Activated T-cell treated with anti-CD3 and anti-CD28 coated beads, Interleukin-2, amount 50 U/mL, for 24 hours (primary cell): Measurements from ENCODE around the gene DLG2.

Experiments
- DNase-seq: peaks from one replicate; pipeline ENCODE4 v3.0.0-alpha.2; 2020
- H3K27ac Mint-ChIP-seq: 2 replicates; pipeline ENCODE4 v1.8.0; 2020; ENCODE audit warnings: mild to moderate bottlenecking, mixed read lengths
- H3K27me3 Mint-ChIP-seq: 2 replicates; pipeline ENCODE4 v1.8.0; 2020; ENCODE audit warnings: mixed read lengths
- H3K36me3 Mint-ChIP-seq: 2 replicates; pipeline ENCODE4 v1.8.0; 2020; ENCODE audit warnings: low read depth, mixed read lengths
- H3K4me1 Mint-ChIP-seq: 2 replicates; pipeline ENCODE4 v1.8.0; 2020; ENCODE audit warnings: low read depth, mixed read lengths
- H3K4me3 Mint-ChIP-seq: 2 replicates; pipeline ENCODE4 v1.8.0; 2020; ENCODE audit warnings: mild to moderate bottlenecking, moderate library complexity, mixed read lengths
- H3K9me3 Mint-ChIP-seq: 2 replicates; pipeline ENCODE4 v1.8.0; 2020; ENCODE audit warnings: mixed read lengths

The DLG2 gene

DNA sequence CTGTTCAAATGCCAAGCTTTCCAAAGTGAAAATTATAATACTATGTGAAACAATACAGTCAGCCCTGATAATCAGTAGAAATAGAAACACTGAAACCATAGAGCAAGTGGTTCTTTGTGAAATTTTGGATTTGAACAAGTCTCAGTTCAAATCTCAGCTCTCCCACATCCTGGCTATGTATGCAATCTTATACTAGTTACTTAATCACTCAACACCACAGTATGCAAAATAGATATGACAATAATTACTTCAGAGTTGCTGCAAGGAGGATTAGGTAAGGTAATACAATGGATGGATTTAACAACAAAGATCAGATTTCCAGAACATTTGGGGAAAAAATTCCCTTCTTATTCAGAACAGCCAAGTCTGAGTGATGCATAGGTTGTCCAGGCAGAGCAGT is 1489.2 kb downstream of the DLG2 start:
- Mint-ChIP-seq H3K4me3 (no peak overlapping the region), H3K4me1 (no peaks in the 10 kb centered on the region), H3K36me3 (no peaks in the 10 kb centered on the region), H3K27me3 (no peaks in the 10 kb centered on the region), H3K9me3 (peaks cover 9% of the 10 kb centered on the region), H3K27ac (no peak overlapping the region)
- DNase-seq = no peak

DNA sequence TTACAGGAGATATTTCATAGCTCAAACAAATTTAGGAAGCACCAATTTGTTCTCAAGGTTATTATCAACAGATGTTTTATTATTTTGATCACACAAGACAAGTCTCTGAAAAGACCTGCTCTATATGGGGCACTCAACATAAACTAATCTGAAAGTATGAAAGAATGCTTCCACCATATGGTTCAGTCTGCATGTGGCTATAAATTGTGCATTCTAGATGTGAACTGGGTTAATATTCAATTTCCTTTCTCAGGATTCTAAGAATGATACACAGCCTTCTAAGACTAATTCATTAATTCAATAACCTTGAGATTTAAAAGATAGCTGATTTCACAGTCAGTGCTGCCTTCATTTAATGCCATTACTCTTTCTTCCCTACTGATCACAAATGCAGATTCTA is 1489.6 kb downstream of the DLG2 start:
- no peaks in the 10 kb centered on the region for H3K27me3 Mint-ChIP-seq
- no peaks in the 10 kb centered on the region for H3K4me1 Mint-ChIP-seq
- no peak overlapping the region for H3K4me3 Mint-ChIP-seq
- peaks cover 10% of the 10 kb centered on the region for H3K9me3 Mint-ChIP-seq
- no peak overlapping the region for H3K27ac Mint-ChIP-seq
- H3K36me3 Mint-ChIP-seq = no peaks in the 10 kb centered on the region
- DNase-seq = no peak

GRCh38 chr11:84136926-84137325 is 1490.2 kb downstream of the DLG2 start:
- no peaks in the 10 kb centered on the region for H3K36me3 Mint-ChIP-seq
- DNase-seq = no peak
- peaks cover 14% of the 10 kb centered on the region for H3K9me3 Mint-ChIP-seq
- no peak overlapping the region for H3K4me3 Mint-ChIP-seq
- no peaks in the 10 kb centered on the region for H3K27me3 Mint-ChIP-seq
- H3K27ac Mint-ChIP-seq = no peak overlapping the region
- no peaks in the 10 kb centered on the region for H3K4me1 Mint-ChIP-seq

- DNase-seq = no peak
- H3K4me3 Mint-ChIP-seq = no peak overlapping the region
- no peak overlapping the region for H3K27ac Mint-ChIP-seq
- no peaks in the 10 kb centered on the region for H3K4me1 Mint-ChIP-seq
- H3K36me3 Mint-ChIP-seq = no peaks in the 10 kb centered on the region
- H3K27me3 Mint-ChIP-seq = no peaks in the 10 kb centered on the region
- H3K9me3 Mint-ChIP-seq = peaks cover 16% of the 10 kb centered on the region
Observed at GRCh38 chr11:84130646-84131427, 1496.3 kb downstream of the DLG2 start.

- H3K27ac Mint-ChIP-seq = no peak overlapping the region
- no peak overlapping the region for H3K4me3 Mint-ChIP-seq
- DNase-seq = no peak
- no peaks in the 10 kb centered on the region for H3K27me3 Mint-ChIP-seq
- H3K9me3 Mint-ChIP-seq = peaks cover 16% of the 10 kb centered on the region
- no peaks in the 10 kb centered on the region for H3K4me1 Mint-ChIP-seq
- H3K36me3 Mint-ChIP-seq = no peaks in the 10 kb centered on the region
Observed at GRCh38 chr11:84129961-84130576, 1497.1 kb downstream of the DLG2 start.

DNA sequence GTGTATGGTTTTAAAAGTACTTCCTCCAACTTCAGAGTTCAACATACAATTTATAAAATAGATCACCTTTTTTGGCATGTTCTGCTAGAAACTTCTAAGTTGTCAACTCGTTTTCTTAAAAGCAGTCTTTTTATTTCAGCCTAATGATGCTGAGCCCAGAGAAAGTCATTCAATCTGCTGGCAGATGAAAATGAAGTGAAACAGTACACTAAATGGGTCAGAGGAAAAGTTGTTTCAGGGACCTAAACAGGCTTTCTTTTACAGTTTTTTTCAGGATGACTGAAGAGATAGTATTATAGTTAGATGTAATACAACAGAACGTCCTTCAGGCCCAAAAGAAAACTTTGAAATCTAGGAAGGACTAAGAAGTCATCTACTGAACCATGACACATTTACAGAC is 1498.3 kb downstream of the DLG2 start:
- no peak overlapping the region for H3K27ac Mint-ChIP-seq
- no peaks in the 10 kb centered on the region for H3K27me3 Mint-ChIP-seq
- H3K4me3 Mint-ChIP-seq = no peak overlapping the region
- no peaks in the 10 kb centered on the region for H3K4me1 Mint-ChIP-seq
- H3K9me3 Mint-ChIP-seq = peaks cover 15% of the 10 kb centered on the region
- DNase-seq = no peak
- no peaks in the 10 kb centered on the region for H3K36me3 Mint-ChIP-seq

DNA sequence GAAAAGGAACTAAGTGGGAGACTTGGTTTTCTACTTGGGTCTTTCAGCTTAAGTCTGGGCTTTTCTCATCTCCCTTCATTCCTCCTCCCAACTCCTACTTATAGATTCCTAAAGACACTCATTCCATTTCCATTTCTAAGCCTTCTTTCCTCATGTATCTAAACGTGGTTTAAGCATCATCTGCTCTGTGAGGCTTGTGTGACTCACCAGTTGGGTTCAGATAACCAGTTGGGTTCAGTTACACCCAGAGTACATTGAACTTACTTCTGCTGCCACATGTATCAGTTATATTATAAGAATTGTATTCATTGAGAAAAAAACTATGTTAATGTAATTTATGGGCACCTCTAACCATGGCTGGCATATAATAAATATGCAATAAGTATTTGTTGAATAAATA is 1509.8 kb downstream of the DLG2 start:
- no peaks in the 10 kb centered on the region for H3K36me3 Mint-ChIP-seq
- H3K27ac Mint-ChIP-seq = no peak overlapping the region
- peaks cover 19% of the 10 kb centered on the region for H3K9me3 Mint-ChIP-seq
- no peak for DNase-seq
- H3K27me3 Mint-ChIP-seq = no peaks in the 10 kb centered on the region
- no peaks in the 10 kb centered on the region for H3K4me1 Mint-ChIP-seq
- H3K4me3 Mint-ChIP-seq = no peak overlapping the region

DNA sequence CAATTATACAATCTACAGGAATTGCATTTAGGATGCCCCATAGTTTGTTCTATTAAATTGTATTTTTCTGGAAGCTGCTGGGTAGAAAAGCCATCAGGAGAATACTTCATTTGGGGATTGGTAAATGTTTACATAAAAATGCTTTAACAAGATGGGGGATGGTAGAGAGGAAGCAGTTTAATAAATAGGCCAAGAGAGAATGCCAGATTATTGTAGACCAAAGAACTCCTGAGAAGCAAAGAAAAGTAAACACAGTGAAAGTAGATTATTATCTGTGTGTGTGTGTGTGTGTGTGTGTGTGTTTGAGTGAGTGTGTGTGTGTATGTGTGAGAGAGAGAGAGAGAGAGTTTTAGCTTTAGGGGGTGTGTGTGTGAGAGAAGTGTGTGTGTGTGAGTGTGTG is 1520.6 kb downstream of the DLG2 start:
- Mint-ChIP-seq H3K4me3 (no peak overlapping the region), H3K4me1 (no peaks in the 10 kb centered on the region), H3K36me3 (no peaks in the 10 kb centered on the region), H3K27me3 (no peaks in the 10 kb centered on the region), H3K9me3 (peaks cover 12% of the 10 kb centered on the region), H3K27ac (no peak overlapping the region)
- no peak for DNase-seq

- peaks cover 7% of the 10 kb centered on the region for H3K9me3 Mint-ChIP-seq
- no peaks in the 10 kb centered on the region for H3K36me3 Mint-ChIP-seq
- no peak overlapping the region for H3K27ac Mint-ChIP-seq
- no peak for DNase-seq
- no peak overlapping the region for H3K4me3 Mint-ChIP-seq
- no peaks in the 10 kb centered on the region for H3K27me3 Mint-ChIP-seq
- H3K4me1 Mint-ChIP-seq = no peaks in the 10 kb centered on the region
Observed at GRCh38 chr11:84105148-84105547, 1522.0 kb downstream of the DLG2 start.

DNA sequence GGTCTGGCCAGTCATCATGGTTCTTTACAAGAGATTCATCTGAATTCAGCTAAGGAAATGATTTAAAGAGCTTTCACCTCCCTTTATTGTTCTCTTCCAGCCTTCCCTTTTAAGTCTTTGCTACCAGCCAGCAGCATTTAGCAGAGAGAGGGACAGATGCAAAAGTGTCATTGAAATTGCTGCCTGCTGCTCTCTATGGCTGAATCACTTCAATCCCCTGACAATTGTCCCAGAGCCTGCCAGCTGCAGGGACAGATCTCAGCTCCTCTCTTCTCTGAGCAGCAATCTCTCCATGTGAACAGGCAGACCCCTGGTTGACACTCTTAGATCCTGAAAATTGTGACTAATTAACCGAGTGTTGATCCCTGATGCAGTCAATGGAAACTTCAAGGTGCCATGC is 1524.0 kb downstream of the DLG2 start:
- DNase-seq = no peak
- Mint-ChIP-seq H3K9me3 (peaks cover 10% of the 10 kb centered on the region), H3K4me3 (no peak overlapping the region), H3K4me1 (no peaks in the 10 kb centered on the region), H3K27ac (no peak overlapping the region), H3K36me3 (no peaks in the 10 kb centered on the region), H3K27me3 (no peaks in the 10 kb centered on the region)

GRCh38 chr11:84097186-84097585 is 1530.0 kb downstream of the DLG2 start:
- DNase-seq = no peak
- no peak overlapping the region for H3K4me3 Mint-ChIP-seq
- H3K27me3 Mint-ChIP-seq = no peaks in the 10 kb centered on the region
- no peaks in the 10 kb centered on the region for H3K36me3 Mint-ChIP-seq
- H3K4me1 Mint-ChIP-seq = no peaks in the 10 kb centered on the region
- peaks cover 4% of the 10 kb centered on the region for H3K9me3 Mint-ChIP-seq
- H3K27ac Mint-ChIP-seq = no peak overlapping the region

- no peaks in the 10 kb centered on the region for H3K27me3 Mint-ChIP-seq
- no peak overlapping the region for H3K4me3 Mint-ChIP-seq
- peaks cover 2% of the 10 kb centered on the region for H3K9me3 Mint-ChIP-seq
- no peak for DNase-seq
- no peak overlapping the region for H3K27ac Mint-ChIP-seq
- H3K4me1 Mint-ChIP-seq = no peaks in the 10 kb centered on the region
- H3K36me3 Mint-ChIP-seq = no peaks in the 10 kb centered on the region
Observed at GRCh38 chr11:84091212-84091986, 1535.7 kb downstream of the DLG2 start.

GRCh38 chr11:84089072-84090057 is 1537.8 kb downstream of the DLG2 start:
- Mint-ChIP-seq H3K4me3 (no peak overlapping the region), H3K36me3 (no peaks in the 10 kb centered on the region), H3K27ac (no peak overlapping the region), H3K9me3 (peaks cover 2% of the 10 kb centered on the region), H3K27me3 (no peaks in the 10 kb centered on the region), H3K4me1 (no peaks in the 10 kb centered on the region)
- no peak for DNase-seq

- H3K4me1 Mint-ChIP-seq = no peaks in the 10 kb centered on the region
- no peaks in the 10 kb centered on the region for H3K27me3 Mint-ChIP-seq
- H3K27ac Mint-ChIP-seq = no peak overlapping the region
- H3K9me3 Mint-ChIP-seq = peaks cover 11% of the 10 kb centered on the region
- no peak for DNase-seq
- H3K4me3 Mint-ChIP-seq = no peak overlapping the region
- no peaks in the 10 kb centered on the region for H3K36me3 Mint-ChIP-seq
Observed at GRCh38 chr11:84071851-84072250, 1555.3 kb downstream of the DLG2 start.
